Stomach (tissue), 4 donors: ENCODE results near the gene ZMYND15.

ENCODE experiments used
- CTCF ChIP-seq, 7 experiments: fragments of 450-650 bp in 4 of 7; fragments of 200-600 bp in 3 of 7; sonication (generic) in 3 of 7; IDR thresholded peaks; one replicate each; pipeline ENCODE4 v1.5.1; 2016 to 2019; ENCODE audit warnings: antibody characterized with exemption in 7 of 7, control low read depth in 2 of 7, mild to moderate bottlenecking in 1 of 7
- POLR2A ChIP-seq, 4 donors: fragments of 450-650 bp; IDR thresholded peaks; one replicate each; pipeline ENCODE4 v1.6.1; 2016; ENCODE audit warnings: antibody characterized with exemption in 4 of 4, control low read depth in 2 of 4, mild to moderate bottlenecking in 1 of 4, moderate library complexity in 1 of 4
- POLR2AphosphoS5 ChIP-seq, 3 donors: sonication (generic); formaldehyde crosslinking; IDR thresholded peaks; one replicate each; pipeline ENCODE4 v1.6.1; 2016; ENCODE audit warnings: antibody characterized with exemption in 3 of 3

GRCh38 chr17:4751932-4752331 is 12.3 kb downstream of the ZMYND15 start:
- TF ChIP-seq CTCF (IDR thresholded peaks at IDR 0.05) (no peak), POLR2A (IDR thresholded peaks at IDR 0.05) (no peak), POLR2AphosphoS5 (IDR thresholded peaks at IDR 0.05) (no peak)
